SHP77 treated with DMSO at 0.1 percent for 48 hours (cell line): ENCODE results near the gene RUNX1.
"Not testable (repeated sequence)": the region's sequence is repeated elsewhere in the genome, so short reads cannot be mapped to it uniquely, and the experiment has no call there.

Source experiments
- DNase-seq: peaks from one replicate; lab custom pipeline; 2025; lab: John Stamatoyannopoulos, UW

The RUNX1 gene

DNA sequence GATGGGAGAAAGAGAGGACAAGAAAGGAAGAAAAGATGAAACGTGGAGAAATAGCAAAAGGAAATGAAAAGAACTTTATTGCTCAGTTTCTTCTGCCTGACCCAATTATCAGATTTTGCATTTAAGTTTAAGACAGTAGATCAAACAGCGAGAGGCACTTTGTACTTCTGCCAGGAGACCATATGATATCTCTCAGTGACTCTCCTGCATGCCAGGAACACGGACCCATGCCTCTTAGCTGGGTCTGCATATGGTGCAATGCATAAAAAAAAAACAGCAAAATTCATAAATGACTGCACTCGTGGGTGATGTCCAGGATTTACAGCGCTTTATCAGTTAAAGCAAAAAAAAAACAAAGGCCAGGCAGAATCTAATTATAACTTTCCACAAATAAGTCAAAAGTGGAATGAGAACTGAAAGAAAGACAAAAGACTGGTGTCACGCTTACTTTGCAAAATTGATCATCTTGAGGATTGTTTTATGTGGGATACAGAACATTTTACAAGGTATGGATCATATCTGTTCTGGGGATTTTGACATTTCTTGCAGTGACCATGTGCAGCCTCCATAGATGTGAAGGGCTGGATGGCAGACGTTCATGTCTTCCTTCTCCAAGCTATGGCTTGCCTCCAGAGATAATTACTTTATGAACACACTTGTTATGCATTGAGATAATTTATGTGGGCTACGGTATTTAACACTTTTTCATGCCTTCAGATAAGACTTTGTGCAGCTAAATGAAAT, 79.5 kb downstream of the RUNX1 start:
- DNase-seq, result no peak

GRCh38 chr21:34968414-34969333, 80.4 kb downstream of the RUNX1 start:
- DNase-seq, result no peak

DNA sequence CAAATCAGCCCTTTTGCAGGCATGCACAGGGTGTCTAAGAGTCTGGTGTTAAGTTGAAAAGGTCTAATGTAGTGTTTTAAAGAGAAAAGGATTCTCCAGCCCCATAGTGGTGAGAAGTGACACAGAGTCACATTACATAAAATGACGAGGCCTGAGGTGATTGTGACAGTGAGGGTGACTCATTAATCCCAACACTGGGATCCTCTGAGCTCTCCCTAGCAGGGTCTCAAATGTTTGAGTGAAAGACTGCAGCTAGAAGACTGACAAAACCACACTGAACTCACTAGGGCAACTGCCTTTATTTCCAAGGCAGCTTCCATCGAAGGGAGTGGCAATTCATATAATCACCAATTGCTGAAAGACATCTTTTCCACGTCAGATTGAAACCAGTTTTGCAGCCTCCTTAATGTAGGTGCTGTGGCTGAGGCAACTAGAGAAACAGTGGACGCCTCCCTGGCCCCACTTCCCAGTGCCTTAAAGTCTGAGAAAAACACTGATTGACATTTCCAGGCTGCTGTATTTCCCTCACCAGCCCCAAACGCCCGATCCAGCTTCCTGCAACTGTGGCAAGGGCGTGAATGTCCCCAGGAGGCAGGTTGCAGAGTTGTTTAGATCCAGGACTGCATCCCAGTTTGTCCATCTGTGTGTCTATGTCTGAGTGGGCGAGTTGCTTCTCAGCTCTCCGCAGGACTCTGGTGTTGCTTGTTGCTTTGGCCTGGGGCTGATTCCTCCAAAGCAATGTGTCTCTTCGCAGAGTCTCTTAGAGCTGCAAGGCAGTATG, 81.4 kb downstream of the RUNX1 start:
- no peak for DNase-seq

GRCh38 chr21:34966881-34967280, 82.2 kb downstream of the RUNX1 start:
- not testable (repeated sequence) for DNase-seq

- DNase-seq, result no peak
Measured at GRCh38 chr21:34965200-34966174, 83.6 kb downstream of the RUNX1 start.

DNA sequence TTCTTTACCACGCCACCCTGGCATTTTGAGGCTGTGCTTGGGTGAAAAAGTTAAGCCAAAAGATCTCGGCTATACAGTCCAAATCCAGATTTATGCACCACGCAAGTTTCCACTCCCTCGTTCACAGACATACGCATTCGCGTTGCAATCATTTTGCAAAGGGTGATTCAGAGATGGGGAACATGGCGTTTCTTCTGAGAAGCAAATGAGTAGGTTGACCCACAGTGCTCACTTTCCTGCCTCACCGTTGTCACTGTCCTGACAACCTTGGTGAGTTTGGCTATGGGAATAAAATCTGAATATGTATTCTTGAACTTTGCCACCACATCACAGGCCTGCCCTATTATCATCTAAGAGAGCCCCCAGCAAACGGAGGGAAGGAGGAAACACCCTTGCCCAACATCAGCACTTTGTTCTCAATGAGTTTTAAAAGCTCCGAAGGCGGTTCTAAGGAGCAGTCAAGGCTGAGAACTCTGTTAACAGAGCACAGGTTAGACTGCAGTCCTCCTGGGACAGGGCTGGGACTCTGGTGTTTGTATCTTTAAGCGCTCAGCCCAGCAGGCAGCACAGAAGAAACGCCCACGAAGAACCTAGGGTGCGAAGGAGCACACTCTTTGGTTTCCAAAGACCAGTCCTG, 86.4 kb downstream of the RUNX1 start:
- DNase-seq, result no peak

DNA sequence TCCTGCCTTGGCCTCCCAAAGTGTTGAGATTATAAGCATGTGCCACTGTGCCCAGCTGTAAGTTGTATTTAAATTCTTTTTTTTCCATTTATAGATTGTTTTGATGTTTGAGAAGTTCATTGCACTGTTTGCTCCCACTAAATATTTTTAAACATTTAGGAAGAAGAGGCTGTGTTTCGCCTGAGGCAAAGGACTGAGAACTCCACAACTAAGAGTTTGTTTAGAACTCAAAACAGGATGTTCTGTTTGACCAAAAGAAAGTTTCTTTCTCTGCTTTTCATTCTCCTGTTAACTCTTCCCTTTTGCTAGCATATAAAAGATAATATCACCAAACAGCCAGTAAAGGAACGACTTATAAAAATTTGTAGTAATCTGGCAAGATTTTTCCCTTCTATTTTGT, 87.0 kb downstream of the RUNX1 start:
- no peak for DNase-seq

DNA sequence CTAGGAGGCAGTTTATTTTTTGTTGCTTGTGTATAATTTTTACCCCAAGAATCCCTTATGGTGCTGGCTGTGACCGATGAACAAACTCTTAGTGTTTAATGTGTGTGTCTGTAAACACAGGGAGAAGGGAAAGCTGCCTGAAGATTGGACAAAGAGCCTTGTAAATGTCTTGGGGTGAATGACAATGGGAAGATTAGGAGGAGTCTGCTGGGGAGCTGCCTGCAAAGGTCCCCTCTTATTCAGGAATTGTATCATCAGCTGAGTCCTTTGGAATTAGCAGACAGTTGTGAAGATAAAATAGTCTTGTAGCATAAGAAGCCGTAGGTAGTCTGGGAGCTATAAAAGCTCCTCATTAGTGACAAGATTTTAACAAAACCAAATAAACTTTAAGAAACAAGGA, 88.4 kb downstream of the RUNX1 start:
- no peak for DNase-seq

DNA sequence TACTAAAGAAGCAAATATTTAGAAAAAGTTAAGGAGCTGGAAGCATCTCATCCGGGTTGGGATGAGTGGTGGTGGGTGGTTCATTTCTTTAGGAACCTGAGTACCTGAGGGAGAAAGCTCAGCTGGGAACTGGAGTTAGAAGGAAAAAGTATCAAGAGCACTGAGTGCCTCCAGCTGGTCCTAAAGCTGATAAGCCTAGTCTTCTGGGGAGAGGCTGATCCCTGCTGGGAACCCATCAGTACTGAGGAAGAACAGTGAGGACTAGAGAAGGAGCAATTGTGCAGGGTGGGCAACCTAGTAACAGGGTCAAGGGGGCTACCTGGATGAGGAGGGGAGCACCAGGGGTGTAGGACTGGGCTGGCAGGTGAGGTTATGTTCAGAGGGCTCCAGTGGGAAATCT, 89.5 kb downstream of the RUNX1 start:
- no peak for DNase-seq

- no peak for DNase-seq
Measured at GRCh38 chr21:34958040-34958439, 91.1 kb downstream of the RUNX1 start.

GRCh38 chr21:34956416-34957316, 92.4 kb downstream of the RUNX1 start:
- DNase-seq, result no peak

- no peak for DNase-seq
Measured at GRCh38 chr21:34953950-34954349, 95.2 kb downstream of the RUNX1 start.

GRCh38 chr21:34952701-34953100, 96.4 kb downstream of the RUNX1 start:
- no peak for DNase-seq

DNA sequence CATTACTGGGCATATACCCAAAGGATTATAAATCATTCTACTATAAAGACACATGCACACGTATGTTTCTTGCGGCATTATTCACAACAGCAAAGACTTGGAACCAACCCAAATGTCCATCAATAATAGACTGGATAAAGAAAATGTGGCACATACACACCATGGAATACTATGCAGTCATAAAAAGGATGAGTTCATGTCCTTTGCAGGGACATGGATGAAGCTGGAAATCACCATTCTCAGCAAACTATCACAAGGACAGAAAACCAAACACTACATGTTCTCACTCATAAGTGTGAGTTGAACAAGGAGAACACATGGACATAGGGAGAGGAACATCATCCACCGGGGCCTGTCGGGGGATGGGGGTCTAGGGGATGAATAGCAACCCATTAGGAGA, 97.2 kb downstream of the RUNX1 start:
- not testable (repeated sequence) for DNase-seq

DNA sequence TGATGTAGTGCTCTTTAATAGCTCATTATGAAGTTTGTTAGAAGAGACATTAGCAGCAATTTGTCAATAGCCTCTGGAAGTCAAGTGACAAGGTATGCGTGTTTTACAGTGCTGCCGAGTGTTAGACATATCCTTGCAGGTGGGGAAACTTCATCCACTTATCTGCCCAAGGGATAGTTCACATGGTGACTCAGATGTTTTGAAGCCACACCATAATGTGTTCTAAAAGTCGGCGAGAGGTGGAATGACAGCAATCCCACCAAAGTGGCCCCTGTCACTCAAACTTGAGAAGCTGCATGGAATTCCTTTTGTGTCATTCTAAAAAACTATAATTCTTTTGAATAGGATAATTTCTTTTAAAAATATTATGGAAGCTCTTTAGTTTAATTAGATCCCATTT, 98.1 kb downstream of the RUNX1 start:
- no peak for DNase-seq

DNA sequence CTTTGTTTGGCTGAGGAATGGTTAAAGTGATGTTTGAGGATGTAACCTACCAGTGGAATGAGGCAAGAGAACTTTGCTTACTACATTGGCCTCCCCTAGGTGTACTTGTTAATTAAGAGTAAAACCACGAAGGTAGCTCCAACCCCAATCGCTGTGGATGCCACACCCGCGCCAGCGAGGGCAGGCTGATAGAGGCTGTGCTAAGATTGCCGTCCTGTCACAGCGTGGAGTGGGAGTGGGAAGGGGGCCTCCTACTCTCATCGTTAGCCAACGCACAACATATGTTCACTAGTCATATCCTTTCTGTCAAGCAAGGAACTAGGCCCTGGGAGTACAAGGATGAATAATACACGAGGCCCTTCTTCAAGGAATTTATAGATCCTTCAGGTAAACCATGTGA, 99.6 kb downstream of the RUNX1 start:
- DNase-seq, result no peak

DNA sequence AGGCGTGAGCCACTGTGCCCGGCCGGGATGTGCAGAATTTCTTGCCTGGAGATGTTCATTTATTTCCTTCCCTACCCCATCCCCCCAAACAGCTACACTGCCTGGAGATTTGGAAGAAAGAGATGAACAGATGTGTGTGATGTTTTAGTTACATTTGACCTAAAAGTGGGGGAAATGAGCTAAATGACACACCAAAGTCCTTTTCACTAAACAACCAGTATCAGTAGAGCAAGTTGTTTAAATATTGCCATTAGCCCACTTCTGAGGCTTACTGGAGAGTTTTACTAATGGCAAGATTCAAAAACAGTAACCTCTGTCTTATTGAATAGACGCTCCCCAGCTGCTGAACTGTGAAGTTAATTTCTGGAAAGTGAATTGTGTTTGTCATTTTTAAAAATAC, 100.1 kb downstream of the RUNX1 start:
- DNase-seq, result no peak

GRCh38 chr21:34948157-34948556, 100.9 kb downstream of the RUNX1 start:
- no peak for DNase-seq

- no peak for DNase-seq
Measured at GRCh38 chr21:34946916-34947534, 102.1 kb downstream of the RUNX1 start.
